ENCODE results near the gene DBET. TPM values are rescaled to one million over a fixed set of nuclear protein-coding genes. Genes with fewer than 3 reads are reported as not detected.

DBET gene
- total and polyA plus RNA-seq, 2 of the 13 experiments (the other 11 are each of a cell fraction or from before 2014, with no cell fraction given) = not detected

DNA sequence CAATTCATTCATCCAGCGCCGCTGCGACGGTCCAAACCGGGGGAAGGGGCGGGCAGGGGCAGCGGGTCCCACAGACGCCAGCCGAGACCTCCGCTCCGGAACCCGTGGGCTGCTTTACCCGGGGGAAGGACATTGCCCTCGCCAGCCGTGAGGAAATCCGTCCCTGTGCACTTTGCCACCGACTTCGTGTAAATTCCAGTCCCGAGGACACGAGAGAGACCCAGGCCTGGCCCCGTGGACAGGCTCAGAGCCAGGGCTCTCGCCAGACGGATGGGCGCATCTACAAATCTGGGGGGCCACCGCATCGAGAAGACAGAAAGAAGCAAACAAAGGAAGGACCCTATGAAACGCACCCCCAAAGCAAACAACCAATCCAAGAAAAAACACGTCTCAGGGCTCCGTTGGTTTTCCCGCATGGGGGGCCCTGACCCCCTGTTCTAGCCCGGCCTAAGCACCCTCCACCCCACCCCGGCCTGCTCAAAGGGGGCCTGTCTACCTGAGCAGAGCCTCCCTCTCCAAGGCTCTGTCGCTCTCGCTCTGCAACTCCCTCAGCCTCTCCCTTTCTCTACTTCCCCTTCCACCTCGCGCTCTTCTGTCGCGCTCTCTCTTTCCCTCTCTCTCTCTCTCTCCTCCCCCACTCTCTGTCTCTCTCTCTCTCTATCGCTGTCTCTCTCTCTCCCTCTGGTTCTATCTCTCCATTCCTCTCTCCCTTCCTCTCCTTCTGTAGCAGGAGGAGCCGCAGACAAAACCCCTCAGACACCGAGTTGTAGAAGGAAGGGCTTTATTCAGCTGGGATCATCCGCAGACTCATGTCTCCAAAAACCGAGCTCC is 48.5 kb upstream of the DBET start:
- H3K79me2 ChIP-seq (ENCODE audit: insufficient read depth, low read length) = no peaks in the 10 kb centered on the region
- H3K9me3 ChIP-seq (ENCODE audit: low read length) = no peaks in the 10 kb centered on the region
- no peak; the same call in 2 of the 3 replicates for ATAC-seq
- H3K4me1 ChIP-seq (ENCODE audit: insufficient read depth, low read length) = no peaks in the 10 kb centered on the region
- no TSS peak for BruUV-seq (replicated peaks)
- DNase-seq (ENCODE audit: low spot score) = no peak
- no peaks in the 10 kb centered on the region for H4K20me1 ChIP-seq (ENCODE audit: insufficient read depth, low read length)
- FAIRE-seq = no peak
- intact Hi-C loops (cut with micrococcal nuclease; ENCODE audit: unreplicated experiment) (no loop called here), in situ Hi-C loops (cut with HindIII; ENCODE audit: extremely low pct_ligation_motif_present, low pct_unique_long_range_greater_than_20kb) (no loop called here)
- H3K4me3 ChIP-seq (replicated peaks in 1 of 3; ENCODE audit: insufficient read depth in 1 of 3, low read depth in 2 of 3, low read length in 3 of 3) = no peak overlapping the region
- H3K36me3 ChIP-seq (replicated peaks in 1 of 2; ENCODE audit: control insufficient read depth in 1 of 2, insufficient read depth in 2 of 2, low read length in 2 of 2) = no peaks in the 10 kb centered on the region
- no peak overlapping the region for H3K9ac ChIP-seq (ENCODE audit: insufficient read depth, low read depth, low read length)
- no peak overlapping the region for H2AFZ ChIP-seq (ENCODE audit: low read length)
- POLR2A ChIA-PET = no interaction called here
- H3K4me2 ChIP-seq (ENCODE audit: low read depth, low read length) = no peak overlapping the region
- CTCF ChIA-PET (ENCODE audit: low intra/inter-chr PET ratio, low total read pairs) = no interaction called here
- TF ChIP-seq CEBPB (IDR thresholded peaks at IDR 0.05; ENCODE audit: borderline replicate concordance, low read depth, low read length) = no peak
- TF ChIP-seq NKX3-1 (CRISPR knock-in tag; IDR thresholded peaks at IDR 0.05) = no peak
- TF ChIP-seq, protein P1, sequence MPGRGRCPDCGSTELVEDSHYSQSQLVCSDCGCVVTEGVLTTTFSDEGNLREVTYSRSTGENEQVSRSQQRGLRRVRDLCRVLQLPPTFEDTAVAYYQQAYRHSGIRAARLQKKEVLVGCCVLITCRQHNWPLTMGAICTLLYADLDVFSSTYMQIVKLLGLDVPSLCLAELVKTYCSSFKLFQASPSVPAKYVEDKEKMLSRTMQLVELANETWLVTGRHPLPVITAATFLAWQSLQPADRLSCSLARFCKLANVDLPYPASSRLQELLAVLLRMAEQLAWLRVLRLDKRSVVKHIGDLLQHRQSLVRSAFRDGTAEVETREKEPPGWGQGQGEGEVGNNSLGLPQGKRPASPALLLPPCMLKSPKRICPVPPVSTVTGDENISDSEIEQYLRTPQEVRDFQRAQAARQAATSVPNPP (CRISPR knock-in tag; IDR thresholded peaks at IDR 0.05) = no peak
- TF ChIP-seq IRX3 (CRISPR knock-in tag; IDR thresholded peaks at IDR 0.05; ENCODE audit: borderline replicate concordance, low read depth) = no peak
- no peak for TF ChIP-seq KDM4B (CRISPR knock-in tag; IDR thresholded peaks at IDR 0.05)
- TF ChIP-seq MIXL1 (CRISPR knock-in tag; IDR thresholded peaks at IDR 0.05) = no peak
- TF ChIP-seq, protein P2, sequence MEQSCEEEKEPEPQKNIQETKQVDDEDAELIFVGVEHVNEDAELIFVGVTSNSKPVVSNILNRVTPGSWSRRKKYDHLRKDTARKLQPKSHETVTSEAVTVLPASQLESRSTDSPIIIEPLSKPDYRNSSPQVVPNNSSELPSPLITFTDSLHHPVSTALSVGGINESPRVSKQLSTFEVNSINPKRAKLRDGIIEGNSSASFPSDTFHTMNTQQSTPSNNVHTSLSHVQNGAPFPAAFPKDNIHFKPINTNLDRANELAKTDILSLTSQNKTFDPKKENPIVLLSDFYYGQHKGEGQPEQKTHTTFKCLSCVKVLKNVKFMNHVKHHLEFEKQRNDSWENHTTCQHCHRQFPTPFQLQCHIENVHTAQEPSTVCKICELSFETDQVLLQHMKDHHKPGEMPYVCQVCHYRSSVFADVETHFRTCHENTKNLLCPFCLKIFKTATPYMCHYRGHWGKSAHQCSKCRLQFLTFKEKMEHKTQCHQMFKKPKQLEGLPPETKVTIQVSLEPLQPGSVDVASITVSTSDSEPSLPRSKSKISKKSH (CRISPR knock-in tag; IDR thresholded peaks at IDR 0.05; ENCODE audit: borderline replicate concordance) = no peak
- TF ChIP-seq, protein P3, sequence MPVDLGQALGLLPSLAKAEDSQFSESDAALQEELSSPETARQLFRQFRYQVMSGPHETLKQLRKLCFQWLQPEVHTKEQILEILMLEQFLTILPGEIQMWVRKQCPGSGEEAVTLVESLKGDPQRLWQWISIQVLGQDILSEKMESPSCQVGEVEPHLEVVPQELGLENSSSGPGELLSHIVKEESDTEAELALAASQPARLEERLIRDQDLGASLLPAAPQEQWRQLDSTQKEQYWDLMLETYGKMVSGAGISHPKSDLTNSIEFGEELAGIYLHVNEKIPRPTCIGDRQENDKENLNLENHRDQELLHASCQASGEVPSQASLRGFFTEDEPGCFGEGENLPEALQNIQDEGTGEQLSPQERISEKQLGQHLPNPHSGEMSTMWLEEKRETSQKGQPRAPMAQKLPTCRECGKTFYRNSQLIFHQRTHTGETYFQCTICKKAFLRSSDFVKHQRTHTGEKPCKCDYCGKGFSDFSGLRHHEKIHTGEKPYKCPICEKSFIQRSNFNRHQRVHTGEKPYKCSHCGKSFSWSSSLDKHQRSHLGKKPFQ (CRISPR knock-in tag; IDR thresholded peaks at IDR 0.05; ENCODE audit: insufficient replicate concordance) = no peak
- TF ChIP-seq ZNF530 (CRISPR knock-in tag; IDR thresholded peaks at IDR 0.05; ENCODE audit: low read depth) = no peak
- TF ChIP-seq ELF4 (CRISPR knock-in tag; IDR thresholded peaks at IDR 0.05; ENCODE audit: borderline replicate concordance) = no peak
- TF ChIP-seq FOXJ3 (CRISPR knock-in tag; IDR thresholded peaks at IDR 0.05; ENCODE audit: borderline replicate concordance) = no peak
- no peak for TF ChIP-seq MTA3 (CRISPR knock-in tag; IDR thresholded peaks at IDR 0.05)
- TF ChIP-seq ZNF383 (CRISPR knock-in tag; IDR thresholded peaks at IDR 0.05; ENCODE audit: borderline replicate concordance) = no peak
- no peak for TF ChIP-seq ZNF354B (CRISPR knock-in tag; IDR thresholded peaks at IDR 0.05)
- TF ChIP-seq RFXAP (CRISPR knock-in tag; IDR thresholded peaks at IDR 0.05; ENCODE audit: borderline replicate concordance) = no peak
- 48% methylated on average over 32 of the region's 43 CpGs for WGBS (ENCODE audit: low lambda C conversion rate)
- H3K27me3 ChIP-seq (ENCODE audit: control insufficient read depth in 1 of 2, insufficient read depth in 2 of 2, low read length in 2 of 2) = peaks cover 4 to 22% of the 10 kb centered on the region in 2 experiments; a peak in 3 of 5 replicates
- H3K27ac ChIP-seq (ENCODE audit: extremely low read length, insufficient read depth, low read length) = no peak overlapping the region

Data from HepG2 (cell line).